ENCODE results near the gene DPPA3. TPM values are rescaled to one million over a fixed set of nuclear protein-coding genes. Genes with fewer than 3 reads are reported as not detected.
"Not testable (repeated sequence)": the region's sequence is repeated elsewhere in the genome, so short reads cannot be mapped to it uniquely, and the experiment has no call there.

DPPA3 gene
- total RNA-seq, 6 donors from 2014 or later, result not detected

DNA sequence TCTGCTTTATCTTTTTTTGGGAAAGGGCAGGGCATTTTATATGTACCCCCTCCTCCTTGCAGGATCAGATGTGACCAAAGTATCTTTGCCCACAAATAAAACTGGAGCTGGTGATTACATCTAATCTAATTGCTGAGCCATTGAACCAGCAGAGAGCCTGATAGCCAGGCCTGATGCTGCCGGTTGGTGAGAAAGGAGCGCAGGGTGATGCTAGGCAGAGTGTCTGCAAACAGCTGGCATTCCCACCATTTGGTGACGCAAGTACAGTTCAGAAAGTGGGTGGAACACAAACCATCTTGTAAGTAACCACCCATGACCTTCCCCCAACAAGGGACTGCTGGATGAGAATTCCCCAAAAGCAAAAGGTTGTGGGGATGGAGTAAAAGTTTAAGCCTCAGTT lies 12.7 kb downstream of the DPPA3 start:
- DNase-seq, result no peak
- H3K9me3 ChIP-seq, result no peaks in the 10 kb centered on the region
- no peaks in the 10 kb centered on the region for H3K27me3 ChIP-seq
- no peak for ATAC-seq (ENCODE audit: low FRiP score in 2 of 2)
- H3K4me1 ChIP-seq, result no peaks in the 10 kb centered on the region
- no peaks in the 10 kb centered on the region for H3K36me3 ChIP-seq
- no peak overlapping the region for H3K4me3 ChIP-seq
- WGBS, 2 donors, result 57 to 75% methylated on average over 3 of the region's 3 CpGs
- no peak overlapping the region for H3K27ac ChIP-seq
- no peak for TF ChIP-seq EP300 (IDR thresholded peaks at IDR 0.05)
- TF ChIP-seq, protein P1, sequence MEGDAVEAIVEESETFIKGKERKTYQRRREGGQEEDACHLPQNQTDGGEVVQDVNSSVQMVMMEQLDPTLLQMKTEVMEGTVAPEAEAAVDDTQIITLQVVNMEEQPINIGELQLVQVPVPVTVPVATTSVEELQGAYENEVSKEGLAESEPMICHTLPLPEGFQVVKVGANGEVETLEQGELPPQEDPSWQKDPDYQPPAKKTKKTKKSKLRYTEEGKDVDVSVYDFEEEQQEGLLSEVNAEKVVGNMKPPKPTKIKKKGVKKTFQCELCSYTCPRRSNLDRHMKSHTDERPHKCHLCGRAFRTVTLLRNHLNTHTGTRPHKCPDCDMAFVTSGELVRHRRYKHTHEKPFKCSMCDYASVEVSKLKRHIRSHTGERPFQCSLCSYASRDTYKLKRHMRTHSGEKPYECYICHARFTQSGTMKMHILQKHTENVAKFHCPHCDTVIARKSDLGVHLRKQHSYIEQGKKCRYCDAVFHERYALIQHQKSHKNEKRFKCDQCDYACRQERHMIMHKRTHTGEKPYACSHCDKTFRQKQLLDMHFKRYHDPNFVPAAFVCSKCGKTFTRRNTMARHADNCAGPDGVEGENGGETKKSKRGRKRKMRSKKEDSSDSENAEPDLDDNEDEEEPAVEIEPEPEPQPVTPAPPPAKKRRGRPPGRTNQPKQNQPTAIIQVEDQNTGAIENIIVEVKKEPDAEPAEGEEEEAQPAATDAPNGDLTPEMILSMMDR (IDR thresholded peaks at IDR 0.05), result no peak
- no peak for TF ChIP-seq POLR2A (IDR thresholded peaks at IDR 0.05)
- TF ChIP-seq POLR2AphosphoS5 (IDR thresholded peaks at IDR 0.05), result no peak

DNA sequence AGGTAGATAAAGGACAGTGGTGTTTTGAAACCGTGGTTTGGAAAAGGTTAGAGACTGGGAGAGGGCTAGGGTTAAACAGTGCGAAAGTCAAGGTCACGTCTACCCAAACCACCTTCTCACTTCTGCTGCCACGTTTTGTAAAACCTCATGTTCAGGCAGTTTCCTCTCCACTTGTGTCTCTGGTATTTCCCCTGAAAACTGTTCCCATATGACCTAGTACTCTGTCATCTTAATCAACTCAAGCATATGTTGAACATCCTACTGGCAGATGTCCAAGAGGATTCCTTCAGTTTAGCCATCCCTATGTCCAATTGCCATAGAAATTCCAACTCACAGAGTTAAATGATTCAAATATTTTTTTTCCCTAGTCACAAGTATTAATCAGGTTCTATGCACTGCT lies 18.5 kb downstream of the DPPA3 start:
- WGBS, 2 donors, result 32 to 48% methylated on average over 4 of the region's 4 CpGs
- Histone ChIP-seq H3K9me3 (no peaks in the 10 kb centered on the region), H3K27ac (no peak overlapping the region), H3K4me1 (no peaks in the 10 kb centered on the region), H3K36me3 (no peaks in the 10 kb centered on the region), H3K27me3 (no peaks in the 10 kb centered on the region), H3K4me3 (no peak overlapping the region)
- DNase-seq, result no peak
- TF ChIP-seq POLR2AphosphoS5 (IDR thresholded peaks at IDR 0.05), result no peak
- TF ChIP-seq EP300 (IDR thresholded peaks at IDR 0.05), result no peak
- no peak for TF ChIP-seq POLR2A (IDR thresholded peaks at IDR 0.05)
- TF ChIP-seq, protein P1 (IDR thresholded peaks at IDR 0.05), result no peak
- no peak for ATAC-seq (ENCODE audit: low FRiP score in 2 of 2)

DNA sequence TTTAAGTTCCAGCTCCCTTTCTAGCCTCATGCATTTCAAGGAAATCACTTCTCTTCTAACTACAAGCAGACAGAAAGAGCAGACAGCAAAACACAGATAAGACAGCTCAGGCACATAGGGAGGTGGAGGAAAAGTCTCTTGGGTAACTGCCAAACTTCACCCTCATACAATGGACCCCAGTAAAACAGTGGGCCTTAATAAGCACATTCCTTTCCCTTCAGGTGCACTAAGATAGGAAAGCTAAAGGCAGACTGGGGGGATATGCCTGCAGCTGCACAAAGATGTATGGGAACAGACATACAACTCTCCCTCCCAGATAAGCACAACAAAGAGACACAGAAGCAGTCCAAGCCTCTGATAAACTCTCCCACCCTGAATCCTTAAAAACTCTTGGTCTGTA lies 19.8 kb downstream of the DPPA3 start:
- H3K9me3 ChIP-seq; H3K36me3 ChIP-seq; H3K27ac ChIP-seq; H3K4me3 ChIP-seq; H3K4me1 ChIP-seq; DNase-seq; ATAC-seq (ENCODE audit: low FRiP score in 2 of 2); H3K27me3 ChIP-seq: not testable (repeated sequence)

DNA sequence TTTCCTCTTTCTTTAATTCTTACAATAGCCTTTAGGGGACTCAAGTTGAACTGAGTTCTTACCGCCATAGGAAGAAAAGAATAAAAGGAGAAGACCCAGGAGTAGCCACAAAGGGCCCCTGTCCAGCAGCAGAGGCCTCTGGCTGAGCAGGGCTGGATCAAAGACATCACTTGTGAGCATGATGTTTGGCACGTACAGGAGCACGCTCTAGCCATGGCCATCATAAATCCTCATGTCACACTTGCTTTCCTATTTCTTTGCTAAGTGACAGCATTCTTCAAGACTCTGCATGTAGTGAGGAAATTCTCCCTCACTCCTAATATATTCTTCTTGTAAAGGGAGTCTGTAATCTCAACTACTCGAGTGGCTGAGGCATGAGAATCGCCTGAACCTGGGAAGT lies 20.3 kb downstream of the DPPA3 start:
- Histone ChIP-seq H3K27me3 (no peaks in the 10 kb centered on the region), H3K4me1 (no peaks in the 10 kb centered on the region), H3K36me3 (no peaks in the 10 kb centered on the region), H3K9me3 (no peaks in the 10 kb centered on the region), H3K27ac (no peak overlapping the region), H3K4me3 (no peak overlapping the region)
- DNase-seq, result no peak
- no peak for ATAC-seq (ENCODE audit: low FRiP score in 2 of 2)
- TF ChIP-seq POLR2AphosphoS5 (IDR thresholded peaks at IDR 0.05) (no peak), EP300 (IDR thresholded peaks at IDR 0.05) (no peak), POLR2A (IDR thresholded peaks at IDR 0.05) (no peak)
- TF ChIP-seq, protein P1 (IDR thresholded peaks at IDR 0.05), result no peak
- WGBS, 2 donors, result 41 to 46% methylated on average over 5 of the region's 5 CpGs

DNA sequence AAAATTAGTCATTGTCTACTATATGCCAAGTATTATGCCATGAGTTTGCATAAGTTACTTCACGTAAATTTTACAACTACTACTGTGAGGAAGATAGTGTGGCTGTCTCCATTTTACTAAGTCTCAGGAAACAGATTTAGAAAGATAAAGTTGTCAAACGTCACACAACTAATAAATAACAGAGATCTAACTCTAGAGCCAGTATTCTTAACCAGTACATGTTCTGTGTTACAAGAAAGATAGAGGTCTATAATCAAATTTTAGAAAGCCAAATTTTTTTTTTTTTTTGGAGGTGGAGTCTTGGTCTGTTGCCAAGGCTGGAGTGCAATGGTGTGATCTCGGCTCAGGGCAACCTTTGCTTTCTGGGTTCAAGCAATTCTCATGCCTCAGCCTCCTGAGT lies 21.8 kb downstream of the DPPA3 start:
- H3K9me3 ChIP-seq, result no peaks in the 10 kb centered on the region
- no peak overlapping the region for H3K27ac ChIP-seq
- 43 to 47% methylated on average over 3 of the region's 3 CpGs for WGBS, 2 donors
- ATAC-seq (ENCODE audit: low FRiP score in 2 of 2), result no peak
- no peaks in the 10 kb centered on the region for H3K4me1 ChIP-seq
- TF ChIP-seq, protein P1 (IDR thresholded peaks at IDR 0.05), result no peak
- TF ChIP-seq EP300 (IDR thresholded peaks at IDR 0.05) (no peak), POLR2A (IDR thresholded peaks at IDR 0.05) (no peak), POLR2AphosphoS5 (IDR thresholded peaks at IDR 0.05) (no peak)
- no peak for DNase-seq
- H3K27me3 ChIP-seq, result no peaks in the 10 kb centered on the region
- no peak overlapping the region for H3K4me3 ChIP-seq
- no peaks in the 10 kb centered on the region for H3K36me3 ChIP-seq

Measured in upper lobe of left lung (tissue), 6 donors.